Activated CD8-positive, alpha-beta memory T cell treated with anti-CD3 and anti-CD28 coated beads for 4 hours (primary cell): ENCODE data around the gene RBM12.

ENCODE experiments used
- DNase-seq, 2 donors: peaks; one replicate each; pipeline ENCODE4 v3.0.0-alpha.2; 2020; ENCODE audit warnings: low read depth in 2 of 2

The RBM12 gene

GRCh38 chr20:35620818-35621559 lies 43.7 kb downstream of the RBM12 start:
- DNase-seq: no peak

GRCh38 chr20:35619196-35620095 lies 45.3 kb downstream of the RBM12 start:
- DNase-seq: peak; percentile 50 to 59

- DNase-seq: no peak
These were observed 46.2 kb downstream of the RBM12 start for GRCh38 chr20:35618263-35619131.

GRCh38 chr20:35617397-35618262 lies 47.1 kb downstream of the RBM12 start:
- no peak for DNase-seq

GRCh38 chr20:35616465-35617396 lies 48.0 kb downstream of the RBM12 start:
- no peak for DNase-seq

- peak; percentile 99 to 100 for DNase-seq
These were observed 48.8 kb downstream of the RBM12 start, which contains the start of gene SPAG4 for GRCh38 chr20:35615667-35616464. Gene SPAG4, plus strand, starts transcription at chr20:35615829. Its CDS starts 175 bp downstream, at chr20:35616004.

- no peak for DNase-seq
These were observed 53.2 kb downstream of the RBM12 start for GRCh38 chr20:35611482-35611881.

- no peak for DNase-seq
These were observed 53.8 kb downstream of the RBM12 start for GRCh38 chr20:35610833-35611427.

GRCh38 chr20:35607003-35607735 lies 57.5 kb downstream of the RBM12 start:
- no peak for DNase-seq

GRCh38 chr20:35606127-35606526 lies 58.6 kb downstream of the RBM12 start:
- no peak for DNase-seq

GRCh38 chr20:35604449-35604747 lies 60.3 kb downstream of the RBM12 start:
- DNase-seq: no peak

GRCh38 chr20:35603695-35604448 lies 60.8 kb downstream of the RBM12 start:
- no peak for DNase-seq

GRCh38 chr20:35602851-35603495 lies 61.7 kb downstream of the RBM12 start:
- DNase-seq: no peak

- DNase-seq: no peak
These were observed 62.7 kb downstream of the RBM12 start for GRCh38 chr20:35601990-35602389.

- peak; percentile 47 to 51 for DNase-seq
These were observed 63.4 kb downstream of the RBM12 start for GRCh38 chr20:35600993-35601973.
